Amygdala (tissue), 56 donors: ENCODE measurements around the gene SH3RF1.
"Not testable (repeated sequence)": the region's sequence is repeated elsewhere in the genome, so short reads cannot be mapped to it uniquely, and the experiment has no call there.

Experiments used
- DNase-seq, 56 donors: peaks; one replicate each; lab custom pipeline; 2025; lab: John Stamatoyannopoulos, UW

Gene SH3RF1

GRCh38 chr4:169203891-169204290 is 66.9 kb downstream of the SH3RF1 start:
- DNase-seq, result no peak

DNA sequence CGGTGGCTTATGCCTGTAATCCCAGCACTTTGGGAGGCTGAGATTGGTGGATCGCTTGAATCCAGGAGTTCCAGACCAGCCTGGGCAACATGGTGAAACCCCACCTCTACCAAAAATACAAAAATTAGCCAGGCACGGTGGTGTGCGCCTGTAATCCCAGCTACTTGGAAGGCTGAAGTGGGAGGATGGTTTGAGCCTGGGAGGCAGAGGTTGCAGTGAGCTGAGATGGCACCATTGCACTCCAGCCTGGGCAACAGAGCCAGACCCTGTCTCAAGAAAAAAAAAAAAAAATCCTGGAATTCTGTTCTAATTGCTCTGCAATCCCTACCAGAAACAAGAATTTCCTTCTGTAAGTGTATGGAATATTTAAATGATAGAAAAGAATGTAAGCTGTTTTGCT is 67.5 kb downstream of the SH3RF1 start:
- DNase-seq, result not testable (repeated sequence)

GRCh38 chr4:169202878-169203277 is 67.9 kb downstream of the SH3RF1 start:
- DNase-seq, result no peak

GRCh38 chr4:169202145-169202699 is 68.5 kb downstream of the SH3RF1 start:
- no peak for DNase-seq

GRCh38 chr4:169201222-169202144 is 69.3 kb downstream of the SH3RF1 start:
- no peak for DNase-seq

- DNase-seq, result no peak
Measured at GRCh38 chr4:169200361-169201030, 70.3 kb downstream of the SH3RF1 start.

DNA sequence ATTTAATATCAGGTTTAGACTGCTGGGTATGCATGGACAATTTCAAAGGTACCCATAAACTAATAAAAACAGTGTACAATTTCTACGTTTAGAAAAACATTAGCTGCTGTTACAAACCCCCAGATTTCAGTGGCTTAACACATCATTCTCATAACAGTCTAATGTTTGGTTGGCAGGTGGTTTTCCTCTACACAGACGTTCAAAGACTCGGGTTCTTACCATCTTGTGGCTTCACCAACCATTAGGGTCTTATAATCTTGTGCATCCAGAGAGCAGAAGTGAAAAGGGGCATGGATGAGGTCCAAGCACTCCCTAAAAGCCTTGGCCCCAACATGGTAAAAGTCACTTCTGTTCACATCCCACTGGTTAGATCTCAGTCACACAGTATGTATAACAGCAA is 71.6 kb downstream of the SH3RF1 start:
- no peak for DNase-seq

- DNase-seq, result no peak
Measured at GRCh38 chr4:169198167-169198566, 72.6 kb downstream of the SH3RF1 start.

DNA sequence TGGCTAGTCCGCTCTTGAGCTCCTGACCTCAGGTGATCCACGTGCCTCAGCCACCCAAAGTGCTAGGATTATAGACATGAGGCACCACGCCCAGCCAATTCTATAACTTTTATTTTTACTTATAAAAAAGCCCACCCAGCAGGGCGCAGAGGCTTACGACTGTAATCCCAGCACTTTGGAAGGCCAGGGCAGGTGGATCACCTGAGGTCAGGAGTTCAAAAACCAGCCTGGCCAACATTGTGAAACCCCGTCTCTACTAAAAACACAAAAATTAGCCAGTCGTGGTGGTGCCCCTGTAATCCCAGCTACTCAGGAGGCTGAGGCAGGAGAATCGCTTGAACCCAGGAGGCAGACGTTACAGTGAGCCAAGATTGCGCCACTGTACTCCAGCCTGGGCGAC is 73.5 kb downstream of the SH3RF1 start:
- not testable (repeated sequence) for DNase-seq

- DNase-seq, result no peak
Measured at GRCh38 chr4:169195032-169195431, 75.7 kb downstream of the SH3RF1 start.

- not testable (repeated sequence) for DNase-seq
Measured at GRCh38 chr4:169189968-169190367, 80.8 kb downstream of the SH3RF1 start.

DNA sequence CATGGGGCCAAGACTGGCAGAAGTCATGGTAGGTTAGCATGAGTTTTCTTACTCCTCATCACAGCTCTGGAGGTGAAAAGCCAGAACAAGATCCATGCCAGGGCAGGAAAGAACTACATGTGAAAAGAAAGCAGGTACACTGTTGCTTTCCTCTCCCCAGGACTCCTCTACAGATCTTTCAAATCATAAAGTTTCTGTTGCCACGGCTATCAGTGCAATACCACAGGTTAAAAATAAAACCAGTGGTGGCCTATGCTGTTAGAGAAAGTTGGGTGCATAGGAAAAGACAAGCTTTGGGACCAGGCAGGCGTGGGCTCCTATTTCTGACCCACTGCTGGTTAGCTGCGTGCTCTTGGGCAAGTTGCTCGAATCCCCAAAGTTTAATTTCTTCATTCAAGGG is 81.4 kb downstream of the SH3RF1 start:
- no peak for DNase-seq

- DNase-seq, result no peak
Measured at GRCh38 chr4:169188204-169188603, 82.6 kb downstream of the SH3RF1 start.

DNA sequence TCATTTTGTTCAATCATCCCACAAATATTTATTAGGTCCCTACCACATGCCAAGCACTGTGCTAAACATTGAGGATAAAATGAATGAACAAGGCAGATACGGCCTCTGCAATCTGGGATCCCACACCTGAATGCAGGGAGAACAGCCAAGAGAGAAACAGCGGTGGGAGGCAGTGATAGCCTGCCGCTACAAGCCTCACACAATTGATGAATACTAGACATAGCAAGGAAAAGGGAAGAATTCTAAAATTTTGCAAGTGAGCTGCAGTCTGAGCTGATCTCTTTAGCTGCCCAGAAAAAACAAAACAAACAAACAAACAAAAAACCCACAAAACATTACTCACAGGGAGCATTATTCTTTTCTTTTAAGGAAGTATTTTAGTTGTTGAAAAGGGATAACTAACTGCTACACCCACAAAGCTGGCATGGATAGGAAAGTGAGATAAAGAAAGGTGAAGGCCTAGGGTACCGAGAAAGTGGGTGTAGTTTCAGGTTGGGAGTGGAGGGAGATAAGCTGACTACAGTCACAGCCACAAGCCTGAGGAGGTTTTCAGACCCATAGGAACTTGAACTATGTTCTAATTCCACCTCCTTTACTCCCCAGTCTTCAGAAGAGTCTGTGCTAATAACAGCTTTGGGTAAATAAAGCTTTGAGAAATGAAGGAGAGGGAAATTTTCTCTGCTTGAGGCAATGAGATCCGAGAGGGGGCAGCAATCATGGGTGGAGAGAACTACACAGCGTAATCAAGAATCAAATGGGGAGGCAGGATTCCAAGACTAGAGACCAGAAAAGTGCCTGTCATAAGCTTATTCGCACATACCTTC is 85.4 kb downstream of the SH3RF1 start:
- no peak for DNase-seq

GRCh38 chr4:169184686-169185085 is 86.1 kb downstream of the SH3RF1 start:
- DNase-seq, result no peak

DNA sequence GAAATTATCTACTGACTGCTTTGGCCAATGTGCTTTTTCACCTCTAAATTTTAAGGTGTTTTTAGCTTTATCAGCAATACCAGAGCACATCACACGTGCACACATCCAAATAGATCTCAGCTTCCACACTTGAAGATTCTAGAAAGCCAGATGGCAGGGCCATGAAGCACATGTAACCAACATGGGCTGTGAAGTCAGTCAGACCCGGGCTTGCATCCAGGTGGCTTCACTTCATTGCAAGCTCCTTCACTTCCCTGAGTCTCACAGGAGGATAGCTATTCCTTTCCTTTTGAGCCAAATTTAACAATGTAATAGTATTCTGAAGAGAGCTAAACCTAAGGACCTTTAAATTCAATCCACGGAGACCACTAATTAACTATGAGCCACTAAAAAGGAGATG is 86.5 kb downstream of the SH3RF1 start:
- peak in 1 of 56 donors; percentile 12 for DNase-seq

DNA sequence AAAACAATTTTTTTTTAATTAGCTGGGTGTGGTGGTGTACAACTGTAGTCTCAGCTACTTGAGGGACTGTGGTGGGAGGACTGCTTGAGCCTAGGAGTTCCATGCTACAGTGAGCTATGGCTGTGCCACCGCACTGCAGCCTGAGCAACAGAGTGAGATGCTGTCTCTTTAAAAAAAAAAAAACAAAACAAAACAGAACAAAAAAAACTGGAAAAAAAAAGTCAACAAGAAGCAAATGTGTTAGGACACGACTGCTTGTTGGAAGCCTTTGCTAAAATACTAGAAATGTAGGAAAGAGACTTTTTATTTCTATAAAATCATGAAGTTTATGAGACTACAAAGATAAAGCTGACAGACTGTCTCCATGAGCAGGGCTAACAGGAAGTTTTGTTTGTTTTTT is 87.2 kb downstream of the SH3RF1 start:
- DNase-seq, result no peak

DNA sequence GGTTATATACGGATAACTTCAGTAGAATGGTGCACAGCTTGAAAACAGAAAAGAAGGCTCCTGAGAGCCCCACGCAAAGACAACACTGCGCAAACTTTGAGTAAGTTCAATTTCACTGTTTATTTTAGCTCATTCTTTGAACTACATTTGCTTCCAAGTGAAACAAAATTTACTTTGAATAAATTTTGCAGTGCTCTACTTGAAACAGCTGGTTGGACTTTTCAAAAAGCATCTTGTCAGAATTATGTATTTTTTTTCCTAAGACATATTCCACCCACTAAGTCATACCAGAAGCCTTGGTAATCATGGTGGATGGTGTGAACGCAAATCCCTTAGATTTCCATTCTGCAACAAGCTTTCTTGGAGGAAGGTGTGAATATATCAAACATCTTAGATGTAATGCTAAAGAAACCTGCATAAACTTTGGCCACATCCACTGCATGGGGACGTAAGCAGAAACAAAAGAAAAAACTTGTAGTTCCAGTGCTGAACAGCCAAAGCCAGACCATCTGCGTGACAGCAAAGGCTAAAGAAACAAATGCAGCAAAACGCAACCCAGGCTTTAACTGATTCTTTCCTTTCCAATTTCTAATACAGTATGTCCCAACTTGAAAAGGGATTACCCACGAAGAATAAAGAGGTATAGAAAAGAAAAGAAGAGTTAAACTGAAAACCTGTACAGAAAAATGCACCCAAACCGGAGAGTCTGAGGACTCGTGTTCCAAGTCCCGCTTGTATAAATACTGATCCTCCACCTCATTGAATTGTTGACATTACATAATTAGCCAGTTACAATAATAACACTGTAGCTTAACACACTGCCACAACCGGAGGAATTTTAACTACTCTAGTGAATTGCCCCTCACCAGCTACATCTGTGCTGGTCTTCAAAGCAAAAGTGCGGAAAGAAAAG is 90.9 kb downstream of the SH3RF1 start:
- peak in 3 of 56 donors; percentile 13 to 35 (median 24) for DNase-seq

DNA sequence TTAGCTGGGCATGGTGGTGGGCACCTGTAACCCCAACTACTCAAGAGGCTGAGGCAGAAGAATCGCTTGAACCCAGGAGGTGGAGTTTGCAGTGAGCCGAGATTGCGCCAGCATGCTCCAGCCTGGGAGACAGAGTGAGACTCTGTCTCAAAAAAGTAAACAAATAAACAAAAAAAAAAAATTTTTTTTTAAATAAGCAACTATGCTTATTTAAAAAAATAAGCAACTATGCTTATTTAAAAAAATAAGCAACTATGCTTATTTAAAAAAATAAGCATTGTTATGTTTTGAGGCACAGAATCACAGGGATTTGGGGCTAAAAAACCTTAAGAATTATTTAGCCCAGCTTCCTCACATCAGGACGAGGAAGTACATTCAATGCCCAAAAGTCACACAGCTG is 92.7 kb downstream of the SH3RF1 start:
- DNase-seq, result not testable (repeated sequence)

GRCh38 chr4:169175476-169175875 is 95.3 kb downstream of the SH3RF1 start:
- DNase-seq, result no peak
